Upper lobe of left lung (tissue), 6 donors: ENCODE measurements around the gene PCSK6. TPM values are rescaled to one million over a fixed set of nuclear protein-coding genes. Genes with fewer than 3 reads are reported as not detected.
A peak's percentile ranks its signal among the peaks of the same experiment; 100 is the strongest.

Experiments
- ATAC-seq, 2 donors: fragments of 200-7000 bp; cut with Tn5 transposase; one replicate each; pipeline ENCODE4 v1.9.1; 2022; ENCODE audit warnings: mild to moderate bottlenecking in 2 of 2, moderate library complexity in 2 of 2; ENCODE audit not compliant: low FRiP score in 2 of 2
- DNase-seq, 2 donors: peaks; one replicate each; pipeline ENCODE4 v3.0.0-alpha.2; 2019 to 2020
- H3K27ac ChIP-seq, 4 donors: fragments of 200-600 bp; sonication (generic); one replicate each; pipeline ENCODE4 v1.5.1; 2016 to 2019
- H3K27me3 ChIP-seq, 4 donors: fragments of 200-600 bp; sonication (generic); one replicate each; pipeline ENCODE4 v1.5.1; 2017 to 2019
- H3K36me3 ChIP-seq, 4 donors: fragments of 200-600 bp; sonication (generic); one replicate each; pipeline ENCODE4 v1.5.1; 2016 to 2019
- H3K4me1 ChIP-seq, 4 donors: fragments of 200-600 bp; sonication (generic); one replicate each; pipeline ENCODE4 v1.5.1; 2018 to 2019
- H3K4me3 ChIP-seq, 4 donors: fragments of 200-600 bp; sonication (generic); one replicate each; pipeline ENCODE4 v1.5.1; 2017 to 2019; ENCODE audit warnings: mild to moderate bottlenecking in 2 of 4, moderate library complexity in 1 of 4
- H3K9me3 ChIP-seq, 4 donors: fragments of 200-600 bp; sonication (generic); one replicate each; pipeline ENCODE4 v1.5.1; 2018 to 2019
- CTCF ChIP-seq, 6 experiments: fragments of 450-650 bp in 4 of 6; fragments of 200-600 bp in 2 of 6; sonication (generic) in 2 of 6; IDR thresholded peaks; one replicate each; pipeline ENCODE4 v1.5.1; 2016 to 2019; ENCODE audit warnings: antibody characterized with exemption in 6 of 6
- EP300 ChIP-seq, 4 donors: sonication (generic); formaldehyde crosslinking; IDR thresholded peaks; one replicate each; pipeline ENCODE4 v1.5.1; 2017; ENCODE audit warnings: antibody characterized with exemption in 4 of 4, control low read depth in 2 of 4
- POLR2A ChIP-seq, 4 donors: fragments of 450-650 bp; IDR thresholded peaks; one replicate each; pipeline ENCODE4 v1.5.1; 2016 to 2017; ENCODE audit warnings: antibody characterized with exemption in 4 of 4, mild to moderate bottlenecking in 2 of 4
- POLR2AphosphoS5 ChIP-seq, 2 donors: sonication (generic); formaldehyde crosslinking; IDR thresholded peaks; one replicate each; pipeline ENCODE4 v1.5.1; 2017; ENCODE audit warnings: antibody characterized with exemption in 2 of 2
- WGBS, 2 donors: methylation state at CpG; one replicate each; pipeline ENCODE4 v1.1.5; 2017 to 2018; 5-methylcytosine and 5-hydroxymethylcytosine counted together
- total RNA-seq, 6 donors: library from RNA; depleted of rRNA in 4 of 6; stranded (reverse); fragments of >200 nt in 4 of 6; gene quantifications; one replicate each; pipeline versions ENCODE4 v1.1.0 to v1.2.1, GENCODE V29; 2016 to 2021
- donor health status: DM: no; HTN: no; CAD: no; lungs with moderate emphysema.
- donor health status: DM: no; HTN: yes; CAD: no; lungs with severe emphysema.

PCSK6 gene
- total RNA-seq, 6 donors from 2014 or later: 3.1 to 24.4 (median 5.5) TPM

- no peak for ATAC-seq
- Histone ChIP-seq H3K4me3 (no peak overlapping the region), H3K27me3 (no peaks in the 10 kb centered on the region), H3K27ac (no peak overlapping the region), H3K36me3 (no peaks in the 10 kb centered on the region), H3K9me3 (no peaks in the 10 kb centered on the region), H3K4me1 (peaks cover 0 to 7% (median 3%) of the 10 kb centered on the region in 4 donors)
- TF ChIP-seq CTCF (IDR thresholded peaks at IDR 0.05): no peak
- no peak for TF ChIP-seq POLR2A (IDR thresholded peaks at IDR 0.05)
- TF ChIP-seq POLR2AphosphoS5 (IDR thresholded peaks at IDR 0.05): no peak
- no peak for TF ChIP-seq EP300 (IDR thresholded peaks at IDR 0.05)
- WGBS, 2 donors: 76 to 83% methylated on average over 7 of the region's 7 CpGs
- DNase-seq: no peak
Measured at GRCh38 chr15:101353240-101353639, 136.3 kb downstream of the PCSK6 start.

DNA sequence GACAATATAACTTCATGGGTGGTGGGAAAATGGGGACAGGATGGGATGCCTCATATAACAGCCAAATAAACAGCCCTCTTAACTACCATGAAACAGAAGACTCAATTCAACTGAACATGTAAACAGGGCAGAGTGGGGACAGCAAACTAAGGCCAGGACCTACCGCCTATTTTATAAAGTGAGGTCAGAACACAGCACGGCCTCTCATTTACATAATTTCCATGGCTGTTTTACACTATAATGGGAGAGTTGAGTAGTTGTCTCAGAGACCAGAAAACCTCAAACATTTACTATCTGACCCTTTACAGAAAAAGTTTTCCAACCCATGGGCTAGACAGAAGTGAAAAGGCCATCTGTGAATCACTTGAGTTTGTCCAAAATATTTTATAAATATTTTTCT lies 137.8 kb downstream of the PCSK6 start:
- no peak for DNase-seq
- Histone ChIP-seq H3K36me3 (no peaks in the 10 kb centered on the region), H3K27ac (no peak overlapping the region), H3K4me1 (peaks cover 0 to 10% (median 4%) of the 10 kb centered on the region in 4 donors), H3K4me3 (no peak overlapping the region), H3K27me3 (no peaks in the 10 kb centered on the region), H3K9me3 (no peaks in the 10 kb centered on the region)
- no peak for ATAC-seq
- TF ChIP-seq CTCF (IDR thresholded peaks at IDR 0.05) (no peak), POLR2AphosphoS5 (IDR thresholded peaks at IDR 0.05) (no peak), POLR2A (IDR thresholded peaks at IDR 0.05) (no peak), EP300 (IDR thresholded peaks at IDR 0.05) (no peak)
- 88 to 95% methylated on average over 2 of the region's 2 CpGs for WGBS, 2 donors

GRCh38 chr15:101349047-101349951 lies 140.2 kb downstream of the PCSK6 start:
- H3K27ac ChIP-seq: peak overlapping the region in 2 of 4 donors; percentile 23 to 49
- ATAC-seq: peak; percentile 49 to 72
- DNase-seq: peak; percentile 55 to 68

DNA sequence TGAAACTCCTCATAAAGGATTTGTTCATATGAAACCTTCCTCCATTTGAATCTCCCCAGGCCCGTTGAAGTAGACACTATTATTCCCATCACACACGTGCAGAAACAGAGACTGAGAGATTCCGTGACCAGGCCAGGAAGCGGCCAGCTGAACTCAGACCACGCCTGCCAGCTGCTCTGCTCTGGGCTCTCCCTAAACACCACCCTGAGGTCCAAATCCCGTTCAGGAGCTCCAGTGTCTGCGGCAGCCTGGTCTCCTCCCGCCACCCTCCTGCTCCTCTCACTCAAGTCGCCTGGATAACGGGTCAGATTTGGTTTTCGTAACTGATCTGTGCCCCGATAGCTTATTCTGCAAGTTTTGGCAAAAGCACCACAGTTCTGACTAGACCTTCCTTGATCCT lies 140.9 kb downstream of the PCSK6 start:
- no peak overlapping the region for H3K4me3 ChIP-seq
- no peak for DNase-seq
- H3K27ac ChIP-seq: peak overlapping the region in 1 of 4 donors; percentile 49
- ATAC-seq: peak; percentile 47 to 64
- TF ChIP-seq POLR2A (IDR thresholded peaks at IDR 0.05): no peak
- no peak for TF ChIP-seq CTCF (IDR thresholded peaks at IDR 0.05)
- no peak for TF ChIP-seq EP300 (IDR thresholded peaks at IDR 0.05)
- no peak for TF ChIP-seq POLR2AphosphoS5 (IDR thresholded peaks at IDR 0.05)
- WGBS, 2 donors: 76 to 78% methylated on average over 11 to 12 of the region's 12 CpGs
- peaks cover 0 to 10% (median 4%) of the 10 kb centered on the region in 4 donors for H3K4me1 ChIP-seq
- no peaks in the 10 kb centered on the region for H3K27me3 ChIP-seq
- no peaks in the 10 kb centered on the region for H3K36me3 ChIP-seq
- no peaks in the 10 kb centered on the region for H3K9me3 ChIP-seq

More at GRCh38 chr15:101349047-101349951, 140.2 kb downstream of the PCSK6 start:
- TF ChIP-seq CTCF (IDR thresholded peaks at IDR 0.05) (no peak), POLR2A (IDR thresholded peaks at IDR 0.05) (no peak)
- H3K27me3 ChIP-seq: no peaks in the 10 kb centered on the region
- no peaks in the 10 kb centered on the region for H3K9me3 ChIP-seq
- no peak overlapping the region for H3K4me3 ChIP-seq
- 77 to 79% methylated on average over 14 of the region's 14 CpGs for WGBS, 2 donors
- H3K36me3 ChIP-seq: no peaks in the 10 kb centered on the region
- H3K4me1 ChIP-seq: peaks cover 0 to 10% (median 4%) of the 10 kb centered on the region in 4 donors
